Tibial artery (tissue), 4 donors: Measurements from ENCODE around the gene ACBD3.

Experiments used
- DNase-seq, 2 donors: peaks; one replicate each; pipeline ENCODE4 v3.0.0-alpha.2; 2019
- H3K27ac ChIP-seq, 2 donors: fragments of 200-600 bp; sonication (generic) in 1 of 2; 1 replicate in 1 of 2; 2 replicates in 1 of 2; pipeline ENCODE4 v1.5.1; 2018 to 2019; ENCODE audit warnings: mild to moderate bottlenecking in 1 of 2
- H3K27me3 ChIP-seq, 2 donors: fragments of 200-600 bp; sonication (generic) in 1 of 2; one replicate each; pipeline versions ENCODE4 v1.5.1 to v1.6.0; 2016 to 2019
- H3K36me3 ChIP-seq, 3 donors: fragments of 200-600 bp; sonication (generic) in 2 of 3; one replicate each; pipeline ENCODE4 v1.5.1; 2016 to 2019; ENCODE audit warnings: mild to moderate bottlenecking in 2 of 3
- H3K4me1 ChIP-seq, 4 donors: fragments of 200-600 bp; sonication (generic) in 2 of 4; 1 replicate in 3 of 4; 2 replicates in 1 of 4; pipeline ENCODE4 v1.5.1; 2016 to 2019
- H3K4me3 ChIP-seq, 2 donors: fragments of 200-600 bp; sonication (generic) in 1 of 2; 1 replicate in 1 of 2; 2 replicates in 1 of 2; pipeline ENCODE4 v1.5.1; 2018 to 2019; ENCODE audit warnings: mild to moderate bottlenecking in 2 of 2
- H3K9me3 ChIP-seq, 3 donors: fragments of 200-600 bp; sonication (generic) in 1 of 3; one replicate each; pipeline ENCODE4 v1.5.1; 2016 to 2019
- CTCF ChIP-seq, 2 experiments: fragments of 200-600 bp in 1 of 2; fragments of 450-650 bp in 1 of 2; IDR thresholded peaks; one replicate each; pipeline ENCODE4 v1.5.1; 2017 to 2019; ENCODE audit warnings: antibody characterized with exemption in 2 of 2, mild to moderate bottlenecking in 1 of 2, moderate library complexity in 1 of 2
- intact Hi-C: fragments of 100-400 bp; cut with DNase I; formaldehyde crosslinking; loops from one replicate; pipeline ENCODE4 v1.15.0; 2023; ENCODE audit warnings: low total_unique reads

ACBD3 gene

GRCh38 chr1:226223157-226223785 is 36.7 kb upstream of the ACBD3 start, which contains the start of gene MIXL1:
Gene MIXL1 (plus strand): TSS chr1:226223664. CDS start chr1:226223682, 18 bp downstream.
- Histone ChIP-seq H3K27me3 (peaks cover 0 to 30% of the 10 kb centered on the region in 2 donors), H3K4me3 (peak within 1 kb of the TSS; percentile 28 to 51), H3K36me3 (no peaks in the 10 kb centered on the region), H3K27ac (no peak within 1 kb of the TSS), H3K4me1 (peaks cover 0 to 13% (median 7%) of the 10 kb centered on the region in 4 donors), H3K9me3 (no peaks in the 10 kb centered on the region)
- TF ChIP-seq CTCF (IDR thresholded peaks at IDR 0.05), result no peak
- no peak for DNase-seq
- intact Hi-C loops, result no loop called here

- H3K36me3 ChIP-seq, result no peaks in the 10 kb centered on the region
- H3K27ac ChIP-seq, result no peak overlapping the region
- intact Hi-C loops, result no loop called here
- DNase-seq, result no peak
- peaks cover 0 to 13% (median 7%) of the 10 kb centered on the region in 4 donors for H3K4me1 ChIP-seq
- H3K9me3 ChIP-seq, result no peaks in the 10 kb centered on the region
- H3K4me3 ChIP-seq, result no peak overlapping the region
- H3K27me3 ChIP-seq, result peaks cover 0 to 30% of the 10 kb centered on the region in 2 donors
- TF ChIP-seq CTCF (IDR thresholded peaks at IDR 0.05), result no peak
These were observed 36.1 kb upstream of the ACBD3 start for GRCh38 chr1:226222686-226223085.

GRCh38 chr1:226220473-226221189 is 34.1 kb upstream of the ACBD3 start:
- intact Hi-C loops, result no loop called here
- Histone ChIP-seq H3K36me3 (no peaks in the 10 kb centered on the region), H3K4me1 (peaks cover 0 to 13% (median 7%) of the 10 kb centered on the region in 4 donors), H3K27ac (no peak overlapping the region), H3K9me3 (no peaks in the 10 kb centered on the region), H3K27me3 (peaks cover 0 to 32% of the 10 kb centered on the region in 2 donors), H3K4me3 (no peak overlapping the region)
- DNase-seq, result no peak
- TF ChIP-seq CTCF (IDR thresholded peaks at IDR 0.05), result no peak

GRCh38 chr1:226217273-226217672 is 30.7 kb upstream of the ACBD3 start:
- no peaks in the 10 kb centered on the region for H3K9me3 ChIP-seq

GRCh38 chr1:226216056-226216455 is 29.5 kb upstream of the ACBD3 start:
- intact Hi-C loops, result no loop called here
- Histone ChIP-seq H3K27me3 (peaks cover 0 to 2% of the 10 kb centered on the region in 2 donors), H3K36me3 (no peaks in the 10 kb centered on the region), H3K27ac (no peak overlapping the region), H3K4me1 (no peaks in the 10 kb centered on the region), H3K4me3 (no peak overlapping the region), H3K9me3 (no peaks in the 10 kb centered on the region)
- TF ChIP-seq CTCF (IDR thresholded peaks at IDR 0.05), result no peak
- DNase-seq, result no peak

More at GRCh38 chr1:226217273-226217672, 30.7 kb upstream of the ACBD3 start:
- no peak for DNase-seq
- Histone ChIP-seq H3K36me3 (no peaks in the 10 kb centered on the region), H3K27ac (no peak overlapping the region), H3K4me1 (no peaks in the 10 kb centered on the region), H3K27me3 (peaks cover 0 to 2% of the 10 kb centered on the region in 2 donors), H3K4me3 (no peak overlapping the region)
- no peak for TF ChIP-seq CTCF (IDR thresholded peaks at IDR 0.05)
- intact Hi-C loops, result no loop called here
